HL-60 (cell line): ENCODE results near the gene RYR3.

Experiments used
- DNase-seq, 2 experiments: peaks; one replicate each; pipeline ENCODE4 v3.0.0-alpha.2; 2010 to 2020; ENCODE audit warnings: low read depth in 1 of 2, low spot score in 1 of 2
- H3K27ac ChIP-seq: fragments of 250-450 bp; sonication (Bioruptor Pico); replicated peaks from 2 replicates; pipeline ENCODE4 v1.5.1; 2020; ENCODE audit warnings: mild to moderate bottlenecking, moderate library complexity
- H3K27me3 ChIP-seq: fragments of 250-450 bp; sonication (Bioruptor Pico); 2 replicates; pipeline ENCODE4 v1.5.1; 2021; ENCODE audit warnings: mild to moderate bottlenecking, moderate library complexity; ENCODE audit not compliant: insufficient read depth, poor library complexity, severe bottlenecking
- H3K4me3 ChIP-seq: replicated peaks from 2 replicates; pipeline ENCODE4 v1.5.1; 2011; ENCODE audit warnings: mild to moderate bottlenecking, control low read depth, low read length; ENCODE audit not compliant: insufficient read depth
- GABPA ChIP-seq: IDR thresholded peaks from 2 replicates; pipeline ENCODE4 v1.6.1; 2012; ENCODE audit warnings: low read depth
- POLR2AphosphoS5 ChIP-seq: IDR thresholded peaks from 2 replicates; pipeline ENCODE4 v1.6.1; 2012; ENCODE audit warnings: low read depth
- SPI1 ChIP-seq: IDR thresholded peaks from 2 replicates; pipeline ENCODE4 v1.6.1; 2012; ENCODE audit warnings: low read depth, mild to moderate bottlenecking, borderline replicate concordance
- TF ChIP-seq, protein P1 (sequence below): IDR thresholded peaks from one replicate; pipeline ENCODE4 v1.5.1; 2011; ENCODE audit warnings: low read length, control low read depth, inconsistent platforms; ENCODE audit not compliant: insufficient read depth
- TF ChIP-seq, protein P2 (sequence below): IDR thresholded peaks from 2 replicates; pipeline ENCODE4 v1.6.1; 2012; ENCODE audit warnings: low read depth; ENCODE audit not compliant: insufficient replicate concordance

Gene RYR3

DNA sequence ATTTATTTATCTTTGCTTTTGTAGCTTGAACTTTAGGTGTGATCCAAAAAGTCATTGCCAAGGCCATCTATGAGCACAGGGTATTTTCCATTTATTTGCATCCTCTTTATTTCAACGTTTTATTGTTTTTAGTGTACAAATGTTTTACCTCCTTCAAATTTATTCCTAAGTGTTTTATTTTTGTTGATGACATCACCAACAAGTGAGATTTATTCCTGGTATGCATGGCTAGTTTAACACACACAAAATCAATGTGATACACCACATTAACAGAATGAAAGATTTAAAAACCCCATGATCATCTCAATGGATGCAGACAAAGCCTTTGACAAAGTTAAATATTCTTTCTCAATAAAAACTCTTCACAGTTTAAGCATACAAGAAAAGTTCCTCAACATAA lies 591.3 kb downstream of the RYR3 start:
- no peaks in the 10 kb centered on the region for H3K27me3 ChIP-seq
- TF ChIP-seq, protein P1, sequence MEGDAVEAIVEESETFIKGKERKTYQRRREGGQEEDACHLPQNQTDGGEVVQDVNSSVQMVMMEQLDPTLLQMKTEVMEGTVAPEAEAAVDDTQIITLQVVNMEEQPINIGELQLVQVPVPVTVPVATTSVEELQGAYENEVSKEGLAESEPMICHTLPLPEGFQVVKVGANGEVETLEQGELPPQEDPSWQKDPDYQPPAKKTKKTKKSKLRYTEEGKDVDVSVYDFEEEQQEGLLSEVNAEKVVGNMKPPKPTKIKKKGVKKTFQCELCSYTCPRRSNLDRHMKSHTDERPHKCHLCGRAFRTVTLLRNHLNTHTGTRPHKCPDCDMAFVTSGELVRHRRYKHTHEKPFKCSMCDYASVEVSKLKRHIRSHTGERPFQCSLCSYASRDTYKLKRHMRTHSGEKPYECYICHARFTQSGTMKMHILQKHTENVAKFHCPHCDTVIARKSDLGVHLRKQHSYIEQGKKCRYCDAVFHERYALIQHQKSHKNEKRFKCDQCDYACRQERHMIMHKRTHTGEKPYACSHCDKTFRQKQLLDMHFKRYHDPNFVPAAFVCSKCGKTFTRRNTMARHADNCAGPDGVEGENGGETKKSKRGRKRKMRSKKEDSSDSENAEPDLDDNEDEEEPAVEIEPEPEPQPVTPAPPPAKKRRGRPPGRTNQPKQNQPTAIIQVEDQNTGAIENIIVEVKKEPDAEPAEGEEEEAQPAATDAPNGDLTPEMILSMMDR = no peak
- TF ChIP-seq GABPA (no peak), POLR2AphosphoS5 (no peak), SPI1 (no peak)
- TF ChIP-seq, protein P2, sequence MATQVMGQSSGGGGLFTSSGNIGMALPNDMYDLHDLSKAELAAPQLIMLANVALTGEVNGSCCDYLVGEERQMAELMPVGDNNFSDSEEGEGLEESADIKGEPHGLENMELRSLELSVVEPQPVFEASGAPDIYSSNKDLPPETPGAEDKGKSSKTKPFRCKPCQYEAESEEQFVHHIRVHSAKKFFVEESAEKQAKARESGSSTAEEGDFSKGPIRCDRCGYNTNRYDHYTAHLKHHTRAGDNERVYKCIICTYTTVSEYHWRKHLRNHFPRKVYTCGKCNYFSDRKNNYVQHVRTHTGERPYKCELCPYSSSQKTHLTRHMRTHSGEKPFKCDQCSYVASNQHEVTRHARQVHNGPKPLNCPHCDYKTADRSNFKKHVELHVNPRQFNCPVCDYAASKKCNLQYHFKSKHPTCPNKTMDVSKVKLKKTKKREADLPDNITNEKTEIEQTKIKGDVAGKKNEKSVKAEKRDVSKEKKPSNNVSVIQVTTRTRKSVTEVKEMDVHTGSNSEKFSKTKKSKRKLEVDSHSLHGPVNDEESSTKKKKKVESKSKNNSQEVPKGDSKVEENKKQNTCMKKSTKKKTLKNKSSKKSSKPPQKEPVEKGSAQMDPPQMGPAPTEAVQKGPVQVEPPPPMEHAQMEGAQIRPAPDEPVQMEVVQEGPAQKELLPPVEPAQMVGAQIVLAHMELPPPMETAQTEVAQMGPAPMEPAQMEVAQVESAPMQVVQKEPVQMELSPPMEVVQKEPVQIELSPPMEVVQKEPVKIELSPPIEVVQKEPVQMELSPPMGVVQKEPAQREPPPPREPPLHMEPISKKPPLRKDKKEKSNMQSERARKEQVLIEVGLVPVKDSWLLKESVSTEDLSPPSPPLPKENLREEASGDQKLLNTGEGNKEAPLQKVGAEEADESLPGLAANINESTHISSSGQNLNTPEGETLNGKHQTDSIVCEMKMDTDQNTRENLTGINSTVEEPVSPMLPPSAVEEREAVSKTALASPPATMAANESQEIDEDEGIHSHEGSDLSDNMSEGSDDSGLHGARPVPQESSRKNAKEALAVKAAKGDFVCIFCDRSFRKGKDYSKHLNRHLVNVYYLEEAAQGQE = no peak
- H3K27ac ChIP-seq = no peak overlapping the region
- no peak for DNase-seq
- H3K4me3 ChIP-seq = no peak overlapping the region

DNA sequence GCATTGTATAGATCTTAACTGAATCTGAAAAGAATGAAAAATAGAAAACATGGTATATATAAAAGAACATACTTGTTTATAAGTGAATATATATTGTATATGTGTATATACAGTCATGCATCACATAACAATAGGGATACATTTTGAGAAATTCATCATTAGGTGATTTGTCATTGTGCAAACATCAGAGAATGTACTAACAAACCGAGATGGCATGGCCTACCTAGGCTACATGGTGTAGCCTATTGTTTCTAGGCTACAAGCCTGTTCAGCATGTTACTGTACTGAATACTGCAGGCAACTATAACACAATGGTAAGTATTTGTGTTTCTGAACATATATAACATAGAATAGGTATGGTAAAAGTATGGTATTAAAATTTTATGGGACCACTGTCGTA lies 592.9 kb downstream of the RYR3 start:
- no peak for DNase-seq
- Histone ChIP-seq H3K4me3 (no peak overlapping the region), H3K27ac (no peak overlapping the region), H3K27me3 (no peaks in the 10 kb centered on the region)
- TF ChIP-seq, protein P2 = no peak
- TF ChIP-seq POLR2AphosphoS5 = no peak
- TF ChIP-seq, protein P1 = no peak
- TF ChIP-seq GABPA = no peak

DNA sequence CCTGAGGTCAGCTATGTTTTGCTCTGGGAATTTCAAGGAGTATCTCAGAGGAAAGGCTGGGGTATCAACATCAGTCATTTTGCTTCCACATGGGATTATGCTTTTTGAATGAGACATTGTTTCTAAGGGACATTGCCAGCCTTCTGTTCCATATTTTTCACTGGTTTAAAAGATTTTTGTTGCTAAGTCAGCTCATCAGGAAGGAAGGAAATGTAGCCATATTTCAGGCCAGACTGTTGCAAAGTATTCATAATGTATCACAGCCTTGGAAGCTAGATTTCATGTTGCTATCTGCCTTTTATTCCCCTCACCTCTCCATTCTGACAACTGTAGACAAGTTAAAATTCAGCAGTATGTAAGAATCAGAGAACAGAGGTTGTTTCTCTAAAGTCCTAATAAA lies 596.6 kb downstream of the RYR3 start:
- no peak for DNase-seq
- no peak overlapping the region for H3K27ac ChIP-seq
- no peak overlapping the region for H3K4me3 ChIP-seq
- TF ChIP-seq SPI1 = no peak
- TF ChIP-seq GABPA = no peak
- TF ChIP-seq, protein P1 = no peak
- TF ChIP-seq POLR2AphosphoS5 = no peak
- H3K27me3 ChIP-seq = no peaks in the 10 kb centered on the region

DNA sequence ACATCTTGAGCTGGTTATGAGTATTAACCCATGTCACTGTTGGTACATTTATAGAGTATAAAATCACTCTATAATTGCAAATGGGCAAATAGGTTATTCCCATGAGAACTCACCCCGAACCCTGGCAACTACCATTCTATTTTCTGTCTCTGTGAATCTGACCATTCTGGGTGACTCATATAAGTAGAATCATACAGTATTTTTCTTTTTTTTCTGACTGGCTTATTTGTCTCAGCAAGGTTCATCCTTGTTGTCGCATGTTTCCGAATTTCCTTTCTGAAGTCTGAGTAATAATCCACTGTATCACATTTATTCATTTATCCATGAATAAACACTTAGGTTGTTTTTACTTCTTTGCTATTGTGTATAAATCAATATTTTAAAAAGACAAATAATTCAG lies 597.6 kb downstream of the RYR3 start:
- DNase-seq = no peak
- no peak overlapping the region for H3K27ac ChIP-seq
- no peaks in the 10 kb centered on the region for H3K27me3 ChIP-seq
- no peak overlapping the region for H3K4me3 ChIP-seq
- TF ChIP-seq, protein P1 = no peak
- TF ChIP-seq POLR2AphosphoS5 = no peak
- TF ChIP-seq, protein P2 = no peak
- TF ChIP-seq SPI1 = no peak
- TF ChIP-seq GABPA = no peak
